T-cell (primary cell): ENCODE results near the gene KIF19. TPM values are rescaled to one million over a fixed set of nuclear protein-coding genes. Genes with fewer than 3 reads are reported as not detected.

Experiments
- ATAC-seq, 4 experiments: fragments of 200-7000 bp in 3 of 4; fragments of 150-1000 bp in 1 of 4; cut with Tn5 transposase; replicated peaks in 1 of 4; 1 replicate in 3 of 4; 2 replicates in 1 of 4; pipeline ENCODE4 v1.10.0; 2021; ENCODE audit warnings: moderate library complexity in 3 of 4, mild to moderate bottlenecking in 2 of 4, moderate number of reproducible peaks in 1 of 4
- CTCF ChIA-PET, 2 donors: fragments of 300-600 bp; sonication (Branson Sonifier 250); formaldehyde crosslinking; loops; one replicate each; lab custom pipeline; 2022; ENCODE audit warnings: antibody characterized with exemption in 2 of 2; lab: Charles Lee
- POLR2A ChIA-PET, 2 donors: fragments of 300-600 bp; sonication (Branson Sonifier 250); formaldehyde crosslinking; loops; one replicate each; lab custom pipeline; 2022; ENCODE audit warnings: antibody characterized with exemption in 2 of 2; lab: Charles Lee
- DNase-seq, 35 experiments: peaks; one replicate each; pipeline versions ENCODE4 v3.0.0 to v3.0.0-alpha.2; 2013 to 2023
- H3K27ac ChIP-seq: one replicate; pipeline ENCODE4 v1.5.1; 2013; ENCODE audit warnings: low read length
- H3K27me3 ChIP-seq, 2 experiments: replicated peaks in 1 of 2; 1 replicate in 1 of 2; 2 replicates in 1 of 2; pipeline versions ENCODE4 v1.6.1 to v1.7.0; 2013; ENCODE audit warnings: low read length in 1 of 2, mixed read lengths in 1 of 2; ENCODE audit not compliant: control insufficient read depth in 2 of 2, insufficient read depth in 2 of 2; ENCODE audit errors: extremely low read depth in 1 of 2
- H3K36me3 ChIP-seq, 2 donors: 1 replicate in 1 of 2; 2 replicates in 1 of 2; pipeline versions ENCODE4 v1.6.1 to v1.7.0; 2013; ENCODE audit warnings: low read length in 1 of 2; ENCODE audit not compliant: control insufficient read depth in 2 of 2, insufficient read depth in 1 of 2; ENCODE audit errors: extremely low read depth in 1 of 2
- H3K4me1 ChIP-seq, 2 experiments: 1 replicate in 1 of 2; 2 replicates in 1 of 2; pipeline versions ENCODE4 v1.6.1 to v1.7.0; 2013; ENCODE audit warnings: low read length in 2 of 2, mixed read lengths in 1 of 2; ENCODE audit not compliant: insufficient read depth in 2 of 2, control insufficient read depth in 1 of 2; ENCODE audit errors: extremely low read depth in 1 of 2
- H3K4me3 ChIP-seq, 2 donors: 1 replicate in 1 of 2; 2 replicates in 1 of 2; pipeline versions ENCODE4 v1.5.1 to v1.7.0; 2013; ENCODE audit warnings: mild to moderate bottlenecking in 2 of 2, low read length in 1 of 2, moderate library complexity in 1 of 2; ENCODE audit not compliant: control insufficient read depth in 1 of 2; ENCODE audit errors: extremely low read depth in 1 of 2
- H3K9me3 ChIP-seq: 2 replicates; pipeline ENCODE4 v1.7.0; 2013
- H3K27ac Mint-ChIP-seq, 2 donors: one replicate each; pipeline ENCODE4 v1.8.0; 2020 to 2021; ENCODE audit warnings: mild to moderate bottlenecking in 2 of 2, mixed read lengths in 2 of 2
- H3K27me3 Mint-ChIP-seq, 2 donors: one replicate each; pipeline ENCODE4 v1.8.0; 2021 to 2022; ENCODE audit warnings: mixed read lengths in 2 of 2
- H3K36me3 Mint-ChIP-seq: one replicate; pipeline ENCODE4 v1.8.0; 2021; ENCODE audit warnings: mixed read lengths
- H3K4me1 Mint-ChIP-seq, 3 donors: one replicate each; pipeline ENCODE4 v1.8.0; 2020 to 2022; ENCODE audit warnings: mixed read lengths in 3 of 3, mild to moderate bottlenecking in 1 of 3
- H3K4me3 Mint-ChIP-seq, 3 donors: one replicate each; pipeline ENCODE4 v1.8.0; 2020 to 2022; ENCODE audit warnings: mild to moderate bottlenecking in 3 of 3, mixed read lengths in 3 of 3, moderate library complexity in 3 of 3
- H3K9me3 Mint-ChIP-seq, 3 donors: one replicate each; pipeline ENCODE4 v1.8.0; 2020 to 2022; ENCODE audit warnings: mixed read lengths in 3 of 3
- WGBS: methylation state at CpG from one replicate; pipeline ENCODE4 v1.1.5; 2013; ENCODE audit warnings: missing lambda C conversion rate; ENCODE audit not compliant: insufficient coverage; 5-methylcytosine and 5-hydroxymethylcytosine counted together
- total RNA-seq, 35 experiments: library from RNA in 6 of 35; stranded (reverse) in 6 of 35; fragments of 120-200 nt in 1 of 35; gene quantifications; one replicate each; pipeline versions ENCODE4 v1.2.1 to v1.2.4 and lab custom pipeline; 2013 to 2026

The KIF19 gene
- total RNA-seq, 5 donors from 2014 or later (not counting 1 experiment from before 2014, with no cell fraction given): 0.20 to 2.0 (median 0.53) TPM

DNA sequence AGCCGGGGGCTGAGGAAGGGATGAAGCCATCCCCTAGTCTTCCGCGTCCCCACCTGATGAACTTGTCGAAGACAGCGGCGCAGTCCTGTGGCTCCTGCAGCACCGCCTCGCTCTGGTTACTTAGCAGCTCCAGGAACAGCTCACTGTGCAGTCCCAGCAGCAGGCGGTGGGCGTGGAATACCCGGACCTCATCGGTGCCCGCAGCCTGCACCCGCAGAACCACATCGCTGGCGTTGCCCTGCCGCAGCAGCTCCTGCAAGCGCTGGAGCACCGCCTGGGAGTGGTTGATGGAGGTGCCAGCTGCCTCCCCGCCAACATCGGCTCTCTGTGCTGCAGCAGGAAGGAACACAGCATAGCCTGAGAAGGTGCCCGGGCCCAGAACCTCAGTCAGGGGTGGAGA, 33.9 kb downstream of the KIF19 start:
- H3K27ac Mint-ChIP-seq: no peak overlapping the region

GRCh38 chr17:74360899-74361229, 34.8 kb downstream of the KIF19 start:
- H3K36me3 Mint-ChIP-seq: no peaks in the 10 kb centered on the region

More for the DNA sequence above, 33.9 kb downstream of the KIF19 start:
- no peak overlapping the region for H3K4me3 Mint-ChIP-seq
- Histone ChIP-seq H3K36me3 (no peaks in the 10 kb centered on the region), H3K9me3 (no peaks in the 10 kb centered on the region), H3K4me3 (no peak overlapping the region), H3K27me3 (peaks cover 0 to 77% of the 10 kb centered on the region in 2 experiments), H3K27ac (no peak overlapping the region), H3K4me1 (peaks cover 0 to 18% of the 10 kb centered on the region in 2 experiments)
- H3K9me3 Mint-ChIP-seq: no peaks in the 10 kb centered on the region
- peaks cover 24 to 51% of the 10 kb centered on the region in 2 donors for H3K27me3 Mint-ChIP-seq
- no peaks in the 10 kb centered on the region for H3K36me3 Mint-ChIP-seq
- ChIA-PET CTCF (interaction anchor here (0.7 to 0.8 kb wide), 2 partner anchors 8 to 9 kb away, joined by 4 to 11 read pairs; no protein-coding TSS in a partner anchor), POLR2A (no interaction called here)
- WGBS: 89% methylated on average over 20 of the region's 22 CpGs
- peaks cover 3 to 5% (median 4%) of the 10 kb centered on the region in 3 donors for H3K4me1 Mint-ChIP-seq
- ATAC-seq (no peak), DNase-seq (no peak)

GRCh38 chr17:74361230-74362068, 35.4 kb downstream of the KIF19 start, which contains the start of gene BTBD17:
Gene BTBD17, minus strand, starts transcription at chr17:74361868. Its CDS starts 49 bp downstream, at chr17:74361819.
- ChIA-PET CTCF (no interaction called here), POLR2A (no interaction called here)
- Histone ChIP-seq H3K4me3 (no peak within 1 kb of the TSS), H3K4me1 (peaks cover 0 to 15% of the 10 kb centered on the region in 2 experiments), H3K9me3 (no peaks in the 10 kb centered on the region), H3K27ac (no peak within 1 kb of the TSS), H3K27me3 (peaks cover 0 to 62% of the 10 kb centered on the region in 2 experiments), H3K36me3 (no peaks in the 10 kb centered on the region)
- no peaks in the 10 kb centered on the region for H3K36me3 Mint-ChIP-seq
- 47% methylated on average over 27 of the region's 28 CpGs for WGBS
- no peaks in the 10 kb centered on the region for H3K9me3 Mint-ChIP-seq
- peak in 3 of 4 experiments; percentile 36 to 50 (median 45) for ATAC-seq
- H3K4me3 Mint-ChIP-seq: no peak within 1 kb of the TSS
- H3K4me1 Mint-ChIP-seq: peaks cover 3 to 5% (median 4%) of the 10 kb centered on the region in 3 donors
- H3K27ac Mint-ChIP-seq: no peak within 1 kb of the TSS
- DNase-seq: peak in 18 of 35 experiments; percentile 11 to 51 (median 21)
- H3K27me3 Mint-ChIP-seq: peaks cover 16 to 36% of the 10 kb centered on the region in 2 donors

More at GRCh38 chr17:74360899-74361229, 34.8 kb downstream of the KIF19 start:
- DNase-seq: no peak
- ChIA-PET POLR2A (no interaction called here), CTCF (no interaction called here)
- Histone ChIP-seq H3K36me3 (no peaks in the 10 kb centered on the region), H3K4me3 (no peak overlapping the region), H3K9me3 (no peaks in the 10 kb centered on the region), H3K4me1 (peaks cover 0 to 18% of the 10 kb centered on the region in 2 experiments), H3K27me3 (peaks cover 0 to 68% of the 10 kb centered on the region in 2 experiments), H3K27ac (no peak overlapping the region)
- H3K9me3 Mint-ChIP-seq: no peaks in the 10 kb centered on the region
- peaks cover 19 to 42% of the 10 kb centered on the region in 2 donors for H3K27me3 Mint-ChIP-seq
- H3K27ac Mint-ChIP-seq: no peak overlapping the region
- 95% methylated on average over 6 of the region's 7 CpGs for WGBS
- no peak for ATAC-seq
- no peak overlapping the region for H3K4me3 Mint-ChIP-seq
- peaks cover 3 to 5% (median 4%) of the 10 kb centered on the region in 3 donors for H3K4me1 Mint-ChIP-seq

- no peak overlapping the region for H3K4me3 ChIP-seq
- ChIA-PET POLR2A (no interaction called here), CTCF (interaction anchor here in 1 of 2 donors (0.6 kb wide), 1 partner anchor 524 kb away, joined by 3 read pairs; no protein-coding TSS in a partner anchor)
- Mint-ChIP-seq H3K27ac (no peak overlapping the region), H3K27me3 (peaks cover 15 to 35% of the 10 kb centered on the region in 2 donors), H3K36me3 (no peaks in the 10 kb centered on the region), H3K9me3 (no peaks in the 10 kb centered on the region), H3K4me3 (no peak overlapping the region), H3K4me1 (peaks cover 3 to 5% (median 3%) of the 10 kb centered on the region in 3 donors)
- DNase-seq (no peak), ATAC-seq (no peak)
- H3K9me3 ChIP-seq: no peaks in the 10 kb centered on the region
- no peaks in the 10 kb centered on the region for H3K36me3 ChIP-seq
- WGBS: 39% methylated on average over 5 of the region's 9 CpGs
- no peak overlapping the region for H3K27ac ChIP-seq
- H3K27me3 ChIP-seq: peaks cover 0 to 63% of the 10 kb centered on the region in 2 experiments
- peaks cover 0 to 11% of the 10 kb centered on the region in 2 experiments for H3K4me1 ChIP-seq
Measured at GRCh38 chr17:74362069-74362405, 36.0 kb downstream of the KIF19 start.

DNA sequence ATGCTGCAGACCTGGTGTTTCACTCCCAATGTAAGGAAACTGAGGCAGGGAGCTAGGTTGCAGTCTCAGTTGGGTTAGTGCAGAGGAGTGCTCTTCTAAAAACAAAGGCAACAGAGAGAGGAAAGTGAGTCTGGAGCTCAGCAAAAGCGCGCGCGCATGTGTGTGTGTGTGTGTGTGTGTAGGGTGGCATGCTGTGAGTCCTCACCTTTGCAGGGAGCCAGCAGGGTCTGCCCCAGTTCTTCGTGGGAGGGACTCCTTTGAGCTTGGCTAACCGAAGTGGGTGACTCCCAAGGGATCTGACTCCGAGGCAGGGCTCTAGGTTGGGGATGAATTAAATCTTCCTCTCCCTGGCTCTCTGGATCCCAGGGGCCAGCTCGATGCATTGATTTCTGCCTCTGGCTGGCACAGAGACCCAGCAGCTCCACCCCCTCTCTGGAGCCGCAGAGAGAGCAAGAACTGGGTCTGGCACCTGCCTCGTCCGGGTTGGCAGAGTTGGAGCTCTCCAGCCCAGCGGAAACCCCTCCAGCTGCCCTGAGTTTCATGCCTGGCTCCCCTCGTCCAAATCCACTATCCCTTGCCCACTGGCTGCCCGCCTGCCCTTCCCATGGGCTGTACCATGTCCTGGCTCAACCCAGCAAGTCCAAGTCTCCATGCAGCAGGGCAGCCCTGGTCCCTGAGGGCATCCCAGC, 36.9 kb downstream of the KIF19 start:
- Histone ChIP-seq H3K36me3 (no peaks in the 10 kb centered on the region), H3K27ac (no peak overlapping the region), H3K9me3 (no peaks in the 10 kb centered on the region), H3K4me3 (no peak overlapping the region), H3K27me3 (peaks cover 0 to 65% of the 10 kb centered on the region in 2 experiments), H3K4me1 (peaks cover 0 to 4% of the 10 kb centered on the region in 2 experiments)
- Mint-ChIP-seq H3K4me1 (peaks cover under 1 to 6% (median under 1%) of the 10 kb centered on the region in 3 donors), H3K27ac (no peak overlapping the region), H3K4me3 (no peak overlapping the region), H3K27me3 (peaks cover 15 to 30% of the 10 kb centered on the region in 2 donors), H3K9me3 (no peaks in the 10 kb centered on the region), H3K36me3 (no peaks in the 10 kb centered on the region)
- 88% methylated on average over 7 of the region's 14 CpGs for WGBS
- ATAC-seq (no peak), DNase-seq (no peak)
- POLR2A ChIA-PET: no interaction called here
- CTCF ChIA-PET: interaction anchor here (0.6 to 1.0 kb wide), 3 partner anchors 17 to 523 kb away, joined by 3 read pairs; no protein-coding TSS in a partner anchor

- Mint-ChIP-seq H3K27ac (no peak within 1 kb of the TSS), H3K27me3 (peaks cover 6% of the 10 kb centered on the region in 2 donors), H3K9me3 (no peaks in the 10 kb centered on the region), H3K4me3 (peak within 1 kb of the TSS in 2 of 3 donors; percentile 17 to 69), H3K36me3 (no peaks in the 10 kb centered on the region), H3K4me1 (peaks cover 15 to 17% (median 15%) of the 10 kb centered on the region in 3 donors)
- H3K27me3 ChIP-seq: peaks cover 0 to 56% of the 10 kb centered on the region in 2 experiments
- 78% methylated on average over 3 of the region's 5 CpGs for WGBS
- no peaks in the 10 kb centered on the region for H3K36me3 ChIP-seq
- peaks cover 15 to 22% of the 10 kb centered on the region in 2 experiments for H3K4me1 ChIP-seq
- no peak within 1 kb of the TSS for H3K27ac ChIP-seq
- ATAC-seq (no peak), DNase-seq (no peak)
- H3K9me3 ChIP-seq: no peaks in the 10 kb centered on the region
- CTCF ChIA-PET: interaction anchor here (0.5 to 1.9 kb wide), 6 partner anchors 17 to 291 kb away, joined by 3 to 7 read pairs (median 5); no protein-coding TSS in a partner anchor
- peak within 1 kb of the TSS in 1 of 2 donors; percentile 16 for H3K4me3 ChIP-seq
- POLR2A ChIA-PET: no interaction called here
Measured at GRCh38 chr17:74367206-74367605, 41.2 kb downstream of the KIF19 start, which contains the start of gene GPR142. Gene GPR142, plus strand, starts transcription at chr17:74367506. Its CDS starts 2,035 bp downstream, at chr17:74369541.
